ENCODE measurements around the gene SCFD2.

- no peak for TF ChIP-seq CTCF (IDR thresholded peaks at IDR 0.05; ENCODE audit: low read length)
- TF ChIP-seq EZH2 (IDR thresholded peaks at IDR 0.05; ENCODE audit: borderline replicate concordance, low read length), result no peak
These were observed 260.5 kb downstream of the SCFD2 start for GRCh38 chr4:53105313-53105712.
